GM12878 (cell line): ENCODE measurements around the gene ERO1B.

Experiments used
- BHLHE40 ChIP-seq, 2 experiments: fragments of 450-650 bp in 1 of 2; IDR thresholded peaks; 2 replicates each; pipeline ENCODE4 v1.6.1; 2011 to 2017; ENCODE audit warnings: low read depth in 2 of 2, borderline replicate concordance in 1 of 2, improper control_type of control experiment in 1 of 2, low read length in 1 of 2, mild to moderate bottlenecking in 1 of 2
- CEBPB ChIP-seq, 2 experiments: fragments of 150-350 bp in 1 of 2; IDR thresholded peaks; 2 replicates each; pipeline ENCODE4 v1.6.1; 2012 to 2014; ENCODE audit warnings: low read depth in 2 of 2, low read length in 2 of 2, borderline replicate concordance in 1 of 2, inconsistent platforms in 1 of 2
- GABPA ChIP-seq: IDR thresholded peaks from 2 replicates; pipeline ENCODE4 v1.6.1; 2014; ENCODE audit warnings: antibody characterized with exemption, low read depth, mild to moderate bottlenecking, inconsistent platforms
- HCFC1 ChIP-seq: fragments of 150-350 bp; IDR thresholded peaks from 2 replicates; pipeline ENCODE4 v1.6.1; 2014; ENCODE audit warnings: low read length
- MXI1 ChIP-seq: fragments of 150-350 bp; IDR thresholded peaks from 2 replicates; pipeline ENCODE4 v1.6.1; 2011; ENCODE audit warnings: low read depth, mild to moderate bottlenecking, inconsistent platforms, low read length, improper control_type of control experiment
- NFIC ChIP-seq: IDR thresholded peaks from 2 replicates; pipeline ENCODE4 v1.6.1; 2012; ENCODE audit warnings: low read depth, mild to moderate bottlenecking, inconsistent platforms, low read length, moderate library complexity
- POLR2A ChIP-seq: IDR thresholded peaks from 2 replicates; pipeline ENCODE4 v1.6.1; 2011; ENCODE audit warnings: low read depth, mild to moderate bottlenecking, low read length
- POLR2AphosphoS5 ChIP-seq: IDR thresholded peaks from 2 replicates; pipeline ENCODE4 v1.6.1; 2011; ENCODE audit warnings: mild to moderate bottlenecking, low read length, inconsistent platforms
- RELA ChIP-seq: fragments of 450-650 bp; IDR thresholded peaks from 2 replicates; pipeline ENCODE4 v1.8.0; 2014; ENCODE audit warnings: borderline replicate concordance; ENCODE audit not compliant: partially characterized antibody
- TCF12 ChIP-seq: IDR thresholded peaks from 2 replicates; pipeline ENCODE4 v1.6.1; 2011; ENCODE audit warnings: low read depth, mild to moderate bottlenecking, low read length
- ZNF384 ChIP-seq: IDR thresholded peaks from 2 replicates; pipeline ENCODE4 v1.6.1; 2012; ENCODE audit warnings: low read depth, mild to moderate bottlenecking, low read length, improper control_type of control experiment, borderline replicate concordance
- TF ChIP-seq, protein P1 (sequence below), 3 experiments: IDR thresholded peaks in 2 of 3; conservative IDR thresholded peaks in 1 of 3; 2 replicates each; pipeline ENCODE4 v1.5.1; 2011; ENCODE audit warnings: low read depth in 3 of 3, low read length in 3 of 3, mild to moderate bottlenecking in 3 of 3, control low read depth in 2 of 3, moderate library complexity in 2 of 3, inconsistent platforms in 1 of 3, mixed read lengths in 1 of 3; ENCODE audit not compliant: control insufficient read depth in 2 of 3, insufficient read depth in 1 of 3; ENCODE audit errors: extremely low read depth in 1 of 3
- TF ChIP-seq, protein P2 (sequence below): IDR thresholded peaks from 2 replicates; pipeline ENCODE4 v1.6.1; 2012; ENCODE audit warnings: low read depth, low read length, improper control_type of control experiment
- TF ChIP-seq, protein P3 (sequence below): IDR thresholded peaks from 2 replicates; pipeline ENCODE4 v1.6.1; 2011; ENCODE audit warnings: borderline replicate concordance, low read depth, mild to moderate bottlenecking, moderate library complexity, mixed read lengths, low read length; ENCODE audit not compliant: insufficient read depth; ENCODE audit errors: extremely low read length

DNA sequence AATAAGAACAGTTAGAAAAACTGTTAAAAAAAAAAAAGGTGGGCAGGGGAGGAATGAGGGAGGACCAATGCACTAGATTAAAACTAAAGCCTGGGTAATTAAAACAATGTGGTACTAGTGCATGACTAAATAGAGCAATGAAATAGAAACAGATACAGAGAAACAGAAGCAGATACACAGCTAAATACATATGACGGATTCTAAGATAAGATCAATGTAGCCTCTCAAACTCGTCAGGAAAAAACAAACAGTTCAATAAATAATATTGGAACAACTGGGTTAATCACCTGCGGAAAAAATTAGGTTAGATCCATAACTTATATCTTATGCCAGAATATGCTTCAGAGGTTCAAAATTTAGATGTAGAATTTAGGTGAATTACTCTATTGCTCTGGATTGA lies 68.2 kb downstream of the ERO1B start:
- TF ChIP-seq RELA (no peak), ZNF384 (no peak), GABPA (no peak), HCFC1 (no peak), NFIC (no peak), POLR2A (no peak), TCF12 (no peak), BHLHE40 (IDR thresholded peaks at IDR 0.05; ENCODE audit: borderline replicate concordance in 1 of 2, low read depth in 2 of 2, low read length in 1 of 2) (no peak), POLR2AphosphoS5 (no peak), MXI1 (no peak), CEBPB (IDR thresholded peaks at IDR 0.05; ENCODE audit: borderline replicate concordance in 1 of 2, low read depth in 2 of 2, low read length in 2 of 2) (no peak)
- TF ChIP-seq, protein P1, sequence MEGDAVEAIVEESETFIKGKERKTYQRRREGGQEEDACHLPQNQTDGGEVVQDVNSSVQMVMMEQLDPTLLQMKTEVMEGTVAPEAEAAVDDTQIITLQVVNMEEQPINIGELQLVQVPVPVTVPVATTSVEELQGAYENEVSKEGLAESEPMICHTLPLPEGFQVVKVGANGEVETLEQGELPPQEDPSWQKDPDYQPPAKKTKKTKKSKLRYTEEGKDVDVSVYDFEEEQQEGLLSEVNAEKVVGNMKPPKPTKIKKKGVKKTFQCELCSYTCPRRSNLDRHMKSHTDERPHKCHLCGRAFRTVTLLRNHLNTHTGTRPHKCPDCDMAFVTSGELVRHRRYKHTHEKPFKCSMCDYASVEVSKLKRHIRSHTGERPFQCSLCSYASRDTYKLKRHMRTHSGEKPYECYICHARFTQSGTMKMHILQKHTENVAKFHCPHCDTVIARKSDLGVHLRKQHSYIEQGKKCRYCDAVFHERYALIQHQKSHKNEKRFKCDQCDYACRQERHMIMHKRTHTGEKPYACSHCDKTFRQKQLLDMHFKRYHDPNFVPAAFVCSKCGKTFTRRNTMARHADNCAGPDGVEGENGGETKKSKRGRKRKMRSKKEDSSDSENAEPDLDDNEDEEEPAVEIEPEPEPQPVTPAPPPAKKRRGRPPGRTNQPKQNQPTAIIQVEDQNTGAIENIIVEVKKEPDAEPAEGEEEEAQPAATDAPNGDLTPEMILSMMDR (IDR thresholded peaks at IDR 0.05 in 2 of 3, conservative IDR thresholded peaks at IDR 0.05 in 1 of 3; ENCODE audit: control insufficient read depth in 2 of 3, extremely low read depth in 1 of 3, insufficient read depth in 1 of 3, low read depth in 3 of 3, low read length in 3 of 3), result no peak
- TF ChIP-seq, protein P2, sequence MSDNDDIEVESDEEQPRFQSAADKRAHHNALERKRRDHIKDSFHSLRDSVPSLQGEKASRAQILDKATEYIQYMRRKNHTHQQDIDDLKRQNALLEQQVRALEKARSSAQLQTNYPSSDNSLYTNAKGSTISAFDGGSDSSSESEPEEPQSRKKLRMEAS, result no peak
- TF ChIP-seq, protein P3, sequence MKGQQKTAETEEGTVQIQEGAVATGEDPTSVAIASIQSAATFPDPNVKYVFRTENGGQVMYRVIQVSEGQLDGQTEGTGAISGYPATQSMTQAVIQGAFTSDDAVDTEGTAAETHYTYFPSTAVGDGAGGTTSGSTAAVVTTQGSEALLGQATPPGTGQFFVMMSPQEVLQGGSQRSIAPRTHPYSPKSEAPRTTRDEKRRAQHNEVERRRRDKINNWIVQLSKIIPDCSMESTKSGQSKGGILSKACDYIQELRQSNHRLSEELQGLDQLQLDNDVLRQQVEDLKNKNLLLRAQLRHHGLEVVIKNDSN, result no peak
